Endothelial cell of umbilical vein (primary cell): Measurements from ENCODE around the gene B4GALNT3. TPM values are rescaled to one million over a fixed set of nuclear protein-coding genes. Genes with fewer than 3 reads are reported as not detected.

Source experiments
- BruUV-seq: library from RNA; stranded (reverse); fragments of 400-500 nt; replicated peaks from 2 replicates; lab custom pipeline; 2021; lab: Mats Ljungman, UMichigan
- CTCF ChIA-PET: fragments of 300-600, 350-600 bp; sonication (Branson Sonifier 250); formaldehyde crosslinking; loops from one replicate; lab custom pipeline; 2021; ENCODE audit warnings: antibody characterized with exemption, inconsistent platforms; lab: Charles Lee
- POLR2A ChIA-PET: fragments of 300-600, 350-600 bp; sonication (Branson Sonifier 250); formaldehyde crosslinking; loops from one replicate; lab custom pipeline; 2021; ENCODE audit warnings: antibody characterized with exemption, inconsistent platforms; lab: Charles Lee
- DNase-seq: peaks from one replicate; pipeline ENCODE4 v3.0.0-alpha.2; 2011; ENCODE audit warnings: low read depth, low spot score
- FAIRE-seq: peaks from 2 replicates; lab custom pipeline; 2011; peaks lifted over from hg19 to GRCh38; lab: Jason Lieb, UNC
- H2AFZ ChIP-seq: 2 replicates; pipeline ENCODE4 v1.6.0; 2012; ENCODE audit warnings: low read depth, low read length, control low read depth, inconsistent platforms
- H3K27ac ChIP-seq: 2 replicates; pipeline ENCODE4 v1.5.1; 2011; ENCODE audit warnings: low read depth, mild to moderate bottlenecking, control low read depth, low read length, moderate library complexity; ENCODE audit not compliant: insufficient read depth
- H3K27me3 ChIP-seq, 2 experiments: 2 replicates each; pipeline versions ENCODE4 v1.6.0 to v1.6.1; 2011; ENCODE audit warnings: low read length in 2 of 2, mixed read lengths in 1 of 2; ENCODE audit not compliant: control insufficient read depth in 2 of 2, insufficient read depth in 2 of 2
- H3K36me3 ChIP-seq, 2 experiments: 2 replicates in 1 of 2; 3 replicates in 1 of 2; pipeline ENCODE4 v1.5.1; 2011; ENCODE audit warnings: low read length in 2 of 2, mild to moderate bottlenecking in 1 of 2, moderate library complexity in 1 of 2; ENCODE audit not compliant: control insufficient read depth in 2 of 2, insufficient read depth in 2 of 2; ENCODE audit errors: extremely low read depth in 1 of 2
- H3K4me1 ChIP-seq: 3 replicates; pipeline ENCODE4 v1.5.1; 2011; ENCODE audit warnings: mild to moderate bottlenecking, low read length; ENCODE audit not compliant: control insufficient read depth, insufficient read depth; ENCODE audit errors: extremely low read depth
- H3K4me2 ChIP-seq: 2 replicates; pipeline ENCODE4 v1.6.1; 2011; ENCODE audit warnings: low read length, control low read depth, mixed read lengths; ENCODE audit not compliant: insufficient read depth
- H3K4me3 ChIP-seq, 3 experiments: fragments of 200-600 bp in 1 of 3; sonication (generic), shearing (Covaris generic) in 1 of 3; replicated peaks in 1 of 3; 2 replicates each; pipeline ENCODE4 v1.5.1; 2011 to 2016; ENCODE audit warnings: control low read depth in 3 of 3, low read length in 3 of 3, mild to moderate bottlenecking in 2 of 3, inconsistent platforms in 1 of 3, low read depth in 1 of 3, moderate library complexity in 1 of 3; ENCODE audit not compliant: insufficient read depth in 1 of 3
- H3K79me2 ChIP-seq: 2 replicates; pipeline ENCODE4 v1.6.0; 2012; ENCODE audit warnings: low read length, inconsistent platforms; ENCODE audit not compliant: control insufficient read depth, insufficient read depth
- H3K9ac ChIP-seq: replicated peaks from 2 replicates; pipeline ENCODE3; 2011; ENCODE audit warnings: low read length, control low read depth; ENCODE audit not compliant: insufficient read depth; ENCODE audit errors: extremely low read depth
- H3K9me1 ChIP-seq: replicated peaks from 3 replicates; pipeline ENCODE4 v1.6.0; 2011; ENCODE audit warnings: mild to moderate bottlenecking, low read length; ENCODE audit not compliant: control insufficient read depth, insufficient read depth; ENCODE audit errors: extremely low read depth
- H3K9me3 ChIP-seq: replicated peaks from 2 replicates; pipeline ENCODE4 v1.5.1; 2012; ENCODE audit warnings: low read length, inconsistent platforms; ENCODE audit not compliant: control insufficient read depth, insufficient read depth
- H4K20me1 ChIP-seq: replicated peaks from 2 replicates; pipeline ENCODE3; 2011; ENCODE audit warnings: mild to moderate bottlenecking, low read length; ENCODE audit not compliant: control insufficient read depth, insufficient read depth; ENCODE audit errors: extremely low read depth
- CTCF ChIP-seq, 2 donors: IDR thresholded peaks; 1 replicate in 1 of 2; 2 replicates in 1 of 2; pipeline ENCODE4 v1.5.1; 2011; ENCODE audit warnings: low read length in 2 of 2, mild to moderate bottlenecking in 2 of 2, moderate library complexity in 2 of 2, control low read depth in 1 of 2, inconsistent platforms in 1 of 2, low read depth in 1 of 2; ENCODE audit not compliant: insufficient read depth in 1 of 2; ENCODE audit errors: extremely low read depth in 1 of 2
- EZH2 ChIP-seq: IDR thresholded peaks from 2 replicates; pipeline ENCODE4 v1.6.1; 2012; ENCODE audit warnings: borderline replicate concordance, low read depth, mild to moderate bottlenecking, moderate library complexity, low read length, inconsistent platforms; ENCODE audit not compliant: severe bottlenecking
- FOS ChIP-seq: IDR thresholded peaks from 2 replicates; pipeline ENCODE4 v1.6.1; 2011; ENCODE audit warnings: mild to moderate bottlenecking, low read length, moderate library complexity, borderline replicate concordance; ENCODE audit not compliant: insufficient read depth
- GATA2 ChIP-seq: IDR thresholded peaks from 2 replicates; pipeline ENCODE4 v1.7.0; 2011; ENCODE audit warnings: low read depth, mild to moderate bottlenecking, moderate library complexity, mixed read lengths, low read length; ENCODE audit not compliant: insufficient read length, insufficient read depth
- JUN ChIP-seq: IDR thresholded peaks from 2 replicates; pipeline ENCODE4 v1.6.1; 2011; ENCODE audit warnings: borderline replicate concordance, low read depth; ENCODE audit not compliant: insufficient read length, insufficient read depth
- MYC ChIP-seq: IDR thresholded peaks from one replicate; pipeline ENCODE4 v1.6.1; 2011; ENCODE audit warnings: mild to moderate bottlenecking, low read depth, low read length
- POLR2A ChIP-seq: IDR thresholded peaks from 2 replicates; pipeline ENCODE4 v1.6.1; 2012; ENCODE audit warnings: low read depth, mild to moderate bottlenecking, control low read depth, low read length
- POLR2AphosphoS5 ChIP-seq: IDR thresholded peaks from 2 replicates; pipeline ENCODE4 v1.6.1; 2012; ENCODE audit warnings: low read depth, mild to moderate bottlenecking, control low read depth, low read length, moderate library complexity; ENCODE audit not compliant: insufficient read depth
- dilution Hi-C: fragments of 300-500 bp; cut with MboI; formaldehyde crosslinking; loops from one replicate; pipeline ENCODE4 v1.15.0; 2019; ENCODE audit warnings: low sequenced_read_pairs; ENCODE audit not compliant: extremely low pct_ligation_motif_present
- intact Hi-C: fragments of 100-400 bp; cut with micrococcal nuclease; formaldehyde crosslinking; loops from one replicate; pipeline ENCODE4 v1.10.0; 2022
- polyA plus RNA-seq, 4 experiments: library from polyadenylated mRNA; depleted of rRNA in 3 of 4; stranded (reverse) in 3 of 4; unstranded in 1 of 4; fragments of >200 nt; gene quantifications; 2 replicates each; pipeline versions ENCODE4 v1.2.1 to v1.2.3, GENCODE V29; 2011 to 2012; ENCODE audit warnings: missing spikeins in 1 of 4
- total RNA-seq: library from RNA; stranded (reverse); gene quantifications from 2 replicates; pipeline ENCODE4 v1.2.3, GENCODE V29; 2021
- TF ChIP-seq, protein P1 (sequence below): IDR thresholded peaks from 2 replicates; pipeline ENCODE4 v1.6.1; 2011; ENCODE audit not compliant: insufficient read depth, insufficient read length

B4GALNT3 gene
- total and polyA plus RNA-seq, 2 donors (not counting 3 experiments of a cell fraction or from before 2014, with no cell fraction given): 0.07 TPM; not detected in 1

DNA sequence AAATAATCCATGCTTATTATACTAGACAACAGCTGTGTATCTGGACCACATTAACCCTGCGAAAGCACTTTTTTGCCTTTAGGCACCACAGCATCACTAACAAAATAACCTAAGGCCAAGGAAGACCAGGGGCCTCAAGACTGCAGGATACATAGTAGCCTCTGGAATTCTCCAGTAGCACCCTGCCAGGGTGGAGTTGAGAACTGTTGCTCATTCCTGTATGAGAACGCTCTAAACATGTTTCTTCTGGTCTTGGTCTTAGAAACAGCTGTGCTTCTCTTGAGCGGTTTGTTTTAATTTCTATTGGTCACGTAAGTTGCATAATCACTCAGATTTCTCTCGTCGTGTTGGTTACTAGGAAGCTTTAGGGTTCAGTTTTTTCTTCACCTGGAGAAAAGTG is 7.9 kb downstream of the B4GALNT3 start:
- H3K9me1 ChIP-seq: no peaks in the 10 kb centered on the region
- no peak overlapping the region for H3K4me3 ChIP-seq
- no TSS peak for BruUV-seq
- H4K20me1 ChIP-seq: no peaks in the 10 kb centered on the region
- no peaks in the 10 kb centered on the region for H3K9me3 ChIP-seq
- no peak overlapping the region for H2AFZ ChIP-seq
- DNase-seq (no peak), FAIRE-seq (no peak)
- no peaks in the 10 kb centered on the region for H3K36me3 ChIP-seq
- dilution Hi-C loops: no loop called here
- CTCF ChIA-PET: interaction anchor here (1.0 to 1.2 kb wide), 3 partner anchors 10 to 34 kb away, joined by 3 read pairs; no protein-coding TSS in a partner anchor
- H3K27ac ChIP-seq: no peak overlapping the region
- no peak overlapping the region for H3K4me2 ChIP-seq
- POLR2A ChIA-PET: no interaction called here
- no peaks in the 10 kb centered on the region for H3K4me1 ChIP-seq
- no peak overlapping the region for H3K9ac ChIP-seq
- intact Hi-C loops: no loop called here
- peaks cover 25 to 26% of the 10 kb centered on the region in 2 experiments for H3K27me3 ChIP-seq
- no peak for TF ChIP-seq EZH2
- no peak for TF ChIP-seq FOS
- TF ChIP-seq, protein P1, sequence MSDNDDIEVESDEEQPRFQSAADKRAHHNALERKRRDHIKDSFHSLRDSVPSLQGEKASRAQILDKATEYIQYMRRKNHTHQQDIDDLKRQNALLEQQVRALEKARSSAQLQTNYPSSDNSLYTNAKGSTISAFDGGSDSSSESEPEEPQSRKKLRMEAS: no peak
- TF ChIP-seq GATA2: no peak
- no peak for TF ChIP-seq CTCF (IDR thresholded peaks at IDR 0.05; ENCODE audit: extremely low read depth in 1 of 2, insufficient read depth in 1 of 2, low read depth in 1 of 2, low read length in 2 of 2)
- no peak for TF ChIP-seq POLR2A
- no peak for TF ChIP-seq MYC
- TF ChIP-seq JUN: no peak
- no peak for TF ChIP-seq POLR2AphosphoS5
- H3K79me2 ChIP-seq: no peaks in the 10 kb centered on the region
